ENCODE data around the gene SYT8. TPM values are rescaled to one million over a fixed set of nuclear protein-coding genes. Genes with fewer than 3 reads are reported as not detected.

The SYT8 gene
- total RNA-seq, 1 donor from 2014 or later: 12.5 TPM

DNA sequence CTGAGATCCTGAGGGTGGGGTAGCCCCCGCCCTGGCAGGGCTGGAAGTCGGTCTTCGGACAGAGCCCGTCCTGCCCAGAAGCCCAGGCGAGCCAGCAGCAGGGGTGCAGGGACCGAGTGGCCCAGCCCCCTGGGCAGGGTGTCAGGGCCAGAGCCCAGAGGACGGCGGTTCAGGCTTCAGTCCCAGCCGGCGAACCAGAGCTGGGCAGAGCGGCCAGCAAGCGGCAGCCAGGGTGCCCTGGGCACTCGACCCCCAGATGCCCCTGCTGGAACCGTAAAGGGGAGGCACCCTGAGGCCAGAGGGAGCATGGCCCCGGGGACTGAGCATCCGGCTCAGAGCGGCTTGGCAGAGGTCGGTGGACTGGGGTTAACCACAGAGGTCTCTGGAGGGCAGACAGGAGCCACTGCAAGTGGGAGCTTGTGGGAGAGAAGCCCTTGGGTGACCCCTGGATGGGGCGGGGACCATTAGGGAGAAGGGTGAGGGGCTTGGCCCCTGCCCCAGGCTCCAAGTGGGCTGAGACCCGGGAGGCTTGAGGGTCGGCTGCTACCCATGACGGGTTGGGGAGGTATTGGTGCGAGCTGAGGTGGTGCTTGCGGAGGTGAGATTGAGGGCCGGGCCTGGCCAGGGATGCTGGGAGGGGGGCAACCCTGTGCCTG lies 34.0 kb downstream of the SYT8 start:
- no peak overlapping the region for H3K27ac ChIP-seq
- H3K36me3 ChIP-seq: no peaks in the 10 kb centered on the region
- peaks cover 9% of the 10 kb centered on the region for H3K4me1 ChIP-seq
- ATAC-seq: no peak
- TF ChIP-seq, protein P1, sequence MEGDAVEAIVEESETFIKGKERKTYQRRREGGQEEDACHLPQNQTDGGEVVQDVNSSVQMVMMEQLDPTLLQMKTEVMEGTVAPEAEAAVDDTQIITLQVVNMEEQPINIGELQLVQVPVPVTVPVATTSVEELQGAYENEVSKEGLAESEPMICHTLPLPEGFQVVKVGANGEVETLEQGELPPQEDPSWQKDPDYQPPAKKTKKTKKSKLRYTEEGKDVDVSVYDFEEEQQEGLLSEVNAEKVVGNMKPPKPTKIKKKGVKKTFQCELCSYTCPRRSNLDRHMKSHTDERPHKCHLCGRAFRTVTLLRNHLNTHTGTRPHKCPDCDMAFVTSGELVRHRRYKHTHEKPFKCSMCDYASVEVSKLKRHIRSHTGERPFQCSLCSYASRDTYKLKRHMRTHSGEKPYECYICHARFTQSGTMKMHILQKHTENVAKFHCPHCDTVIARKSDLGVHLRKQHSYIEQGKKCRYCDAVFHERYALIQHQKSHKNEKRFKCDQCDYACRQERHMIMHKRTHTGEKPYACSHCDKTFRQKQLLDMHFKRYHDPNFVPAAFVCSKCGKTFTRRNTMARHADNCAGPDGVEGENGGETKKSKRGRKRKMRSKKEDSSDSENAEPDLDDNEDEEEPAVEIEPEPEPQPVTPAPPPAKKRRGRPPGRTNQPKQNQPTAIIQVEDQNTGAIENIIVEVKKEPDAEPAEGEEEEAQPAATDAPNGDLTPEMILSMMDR (IDR thresholded peaks at IDR 0.05): no peak
- DNase-seq: peak; percentile 51
- no peaks in the 10 kb centered on the region for H3K9me3 ChIP-seq
- no peak overlapping the region for H3K4me3 ChIP-seq
- peaks cover 20% of the 10 kb centered on the region for H3K27me3 ChIP-seq
- intact Hi-C loops (cut with DNase I): no loop called here

DNA sequence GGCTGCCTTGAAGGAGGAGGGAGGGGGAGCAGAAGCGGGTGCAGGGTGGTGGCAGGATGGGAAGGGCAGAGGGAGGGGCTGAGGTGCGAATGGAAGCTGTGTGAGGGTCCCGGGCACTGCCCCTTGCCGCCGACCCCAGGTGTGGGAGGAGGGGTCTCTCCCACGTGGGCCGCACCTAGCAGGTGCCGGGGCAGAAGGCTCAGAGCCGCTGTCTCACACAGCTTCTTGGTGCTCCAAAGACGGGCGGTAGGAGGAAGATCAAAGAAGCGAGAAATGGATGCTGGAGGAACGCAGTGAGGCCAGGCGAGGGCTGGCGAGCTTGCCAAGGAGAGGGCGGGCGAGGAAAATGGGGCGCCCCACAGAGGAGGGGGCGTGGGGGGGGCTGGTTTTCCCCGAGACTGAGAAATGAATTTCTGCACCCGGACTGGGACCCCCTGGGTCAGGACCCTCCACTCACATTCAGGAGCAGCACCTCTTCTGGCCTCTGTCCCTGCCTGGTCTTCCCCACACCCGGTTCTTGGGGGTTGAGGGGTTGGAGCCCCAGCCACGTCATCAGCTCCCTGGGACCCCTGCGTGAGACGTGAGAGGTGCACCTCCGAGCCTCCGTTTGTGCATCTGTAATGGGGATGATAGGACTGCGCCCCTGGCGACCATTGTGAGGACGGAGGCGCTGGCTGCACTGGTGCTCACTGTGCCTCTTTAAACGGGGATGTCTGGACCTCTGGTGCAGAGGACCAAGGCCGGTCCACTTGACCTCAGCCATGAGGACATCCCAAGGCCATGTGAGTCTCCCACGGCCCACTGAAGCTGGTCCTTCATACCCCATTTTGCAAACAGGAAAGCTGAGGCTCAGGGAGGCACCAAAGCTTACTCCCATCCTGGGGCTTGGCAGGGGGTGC lies 34.9 kb downstream of the SYT8 start:
- no peak overlapping the region for H3K27ac ChIP-seq
- peaks cover 20% of the 10 kb centered on the region for H3K27me3 ChIP-seq
- no peaks in the 10 kb centered on the region for H3K9me3 ChIP-seq
- no peaks in the 10 kb centered on the region for H3K36me3 ChIP-seq
- DNase-seq (peak; percentile 57), ATAC-seq (no peak)
- intact Hi-C loops (cut with DNase I): no loop called here
- H3K4me3 ChIP-seq: no peak overlapping the region
- peaks cover 2% of the 10 kb centered on the region for H3K4me1 ChIP-seq
- TF ChIP-seq, protein P1 (IDR thresholded peaks at IDR 0.05): no peak

DNA sequence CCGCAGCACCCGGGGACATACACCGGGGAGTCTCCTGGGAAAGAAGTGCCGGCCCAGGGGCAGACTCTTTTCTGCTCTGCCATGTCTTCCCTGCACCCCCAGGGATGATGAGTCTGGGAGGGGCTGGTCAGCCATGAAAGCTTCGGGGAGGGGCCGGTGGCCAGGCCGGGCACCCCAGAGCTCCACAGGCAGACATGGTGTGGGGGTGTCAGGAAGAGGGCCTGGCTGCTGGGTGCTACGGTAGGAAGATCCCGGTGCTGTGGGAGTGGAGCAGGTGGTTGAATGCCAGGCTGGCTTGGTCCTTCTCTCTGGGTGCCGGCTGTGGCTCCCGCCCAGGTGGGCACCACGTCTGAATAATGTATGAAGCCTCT lies 35.5 kb downstream of the SYT8 start:
- Histone ChIP-seq H3K4me3 (no peak overlapping the region), H3K4me1 (no peaks in the 10 kb centered on the region), H3K9me3 (no peaks in the 10 kb centered on the region), H3K27me3 (peaks cover 20% of the 10 kb centered on the region), H3K36me3 (no peaks in the 10 kb centered on the region), H3K27ac (no peak overlapping the region)
- DNase-seq: peak; percentile 59
- intact Hi-C loops (cut with DNase I): no loop called here
- TF ChIP-seq, protein P1 (IDR thresholded peaks at IDR 0.05): no peak
- no peak for ATAC-seq

DNA sequence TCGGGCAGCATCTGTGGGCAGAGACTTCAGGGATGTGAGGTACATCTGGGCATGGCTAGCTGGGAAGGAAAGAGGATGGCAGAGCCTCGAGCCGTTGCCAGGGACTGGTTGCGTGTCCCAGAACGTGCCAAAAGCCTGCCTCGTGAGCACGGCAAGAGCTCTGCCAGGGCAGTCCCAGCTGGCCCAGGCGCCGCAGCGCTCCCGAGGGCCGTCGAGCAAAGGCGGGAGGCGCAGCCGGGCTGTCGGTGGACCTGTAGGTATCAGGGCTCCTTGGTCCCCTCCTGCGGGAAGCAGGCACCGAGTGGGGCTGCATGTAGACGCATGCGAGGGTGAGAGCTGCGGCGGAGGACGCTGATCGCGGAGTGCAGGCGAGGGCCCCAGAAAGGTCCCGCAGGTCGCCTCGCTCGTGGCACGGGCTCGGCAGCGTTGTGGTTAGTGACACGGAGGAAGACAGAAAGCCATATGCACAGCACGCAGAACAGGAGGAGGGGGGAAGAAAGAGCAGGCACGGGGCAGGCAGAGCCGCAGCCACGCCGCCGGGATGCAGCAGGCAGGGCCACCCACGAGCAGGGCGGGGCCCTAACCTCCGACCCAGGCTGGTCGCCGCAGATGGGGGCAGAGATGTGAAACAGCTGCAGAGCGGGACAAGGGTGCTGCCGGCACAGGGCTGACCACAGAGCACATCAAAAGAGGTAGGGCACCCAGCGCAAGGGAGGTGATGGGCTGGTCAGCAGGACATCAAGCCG lies 36.1 kb downstream of the SYT8 start:
- Histone ChIP-seq H3K27me3 (peaks cover 20% of the 10 kb centered on the region), H3K27ac (no peak overlapping the region), H3K4me3 (no peak overlapping the region), H3K9me3 (no peaks in the 10 kb centered on the region), H3K36me3 (no peaks in the 10 kb centered on the region), H3K4me1 (no peaks in the 10 kb centered on the region)
- TF ChIP-seq, protein P1 (IDR thresholded peaks at IDR 0.05): no peak
- DNase-seq (peak; percentile 76), ATAC-seq (peak; percentile 79)
- intact Hi-C loops (cut with DNase I): no loop called here

DNA sequence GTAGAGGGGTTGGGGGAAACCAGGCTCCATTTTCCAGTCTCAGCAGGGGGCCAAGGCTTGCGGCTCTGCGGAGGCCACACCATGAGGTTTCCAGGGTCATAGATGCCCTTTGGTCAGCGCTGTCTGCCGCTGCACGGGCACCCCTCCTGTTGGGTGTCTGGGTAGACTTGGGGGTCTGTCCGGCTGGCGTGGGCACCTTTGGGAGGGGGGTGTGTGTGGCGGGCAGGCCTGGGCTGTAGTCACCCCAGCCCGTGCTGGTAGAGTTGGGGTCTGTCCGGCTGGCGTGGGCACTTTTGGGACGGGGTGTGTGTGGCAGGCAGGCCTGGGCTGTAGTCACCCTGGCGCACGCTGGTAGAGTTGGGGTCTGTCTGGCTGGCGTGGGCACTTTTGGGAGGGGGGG lies 36.7 kb downstream of the SYT8 start:
- Histone ChIP-seq H3K27ac (no peak overlapping the region), H3K9me3 (no peaks in the 10 kb centered on the region), H3K27me3 (peaks cover 20% of the 10 kb centered on the region), H3K4me1 (no peaks in the 10 kb centered on the region), H3K36me3 (no peaks in the 10 kb centered on the region), H3K4me3 (no peak overlapping the region)
- DNase-seq: no peak
- no peak for ATAC-seq
- TF ChIP-seq, protein P1 (IDR thresholded peaks at IDR 0.05): no peak
- intact Hi-C loops (cut with DNase I): no loop called here
